Activated CD4-positive, CD25-positive, alpha-beta regulatory T cell treated with anti-CD3 and anti-CD28 coated beads, Interleukin-2, amount 50 U/mL, for 24 hours (primary cell): ENCODE measurements around the gene TNRC6B.
"Not testable (repeated sequence)": the region's sequence is repeated elsewhere in the genome, so short reads cannot be mapped to it uniquely, and the experiment has no call there.

Experiments
- ATAC-seq, 2 donors: fragments of 150-1000 bp; cut with Tn5 transposase; one replicate each; pipeline ENCODE4 v1.10.0; 2021; ENCODE audit warnings: mild to moderate bottlenecking in 1 of 2, moderate library complexity in 1 of 2

Gene TNRC6B, protein sequence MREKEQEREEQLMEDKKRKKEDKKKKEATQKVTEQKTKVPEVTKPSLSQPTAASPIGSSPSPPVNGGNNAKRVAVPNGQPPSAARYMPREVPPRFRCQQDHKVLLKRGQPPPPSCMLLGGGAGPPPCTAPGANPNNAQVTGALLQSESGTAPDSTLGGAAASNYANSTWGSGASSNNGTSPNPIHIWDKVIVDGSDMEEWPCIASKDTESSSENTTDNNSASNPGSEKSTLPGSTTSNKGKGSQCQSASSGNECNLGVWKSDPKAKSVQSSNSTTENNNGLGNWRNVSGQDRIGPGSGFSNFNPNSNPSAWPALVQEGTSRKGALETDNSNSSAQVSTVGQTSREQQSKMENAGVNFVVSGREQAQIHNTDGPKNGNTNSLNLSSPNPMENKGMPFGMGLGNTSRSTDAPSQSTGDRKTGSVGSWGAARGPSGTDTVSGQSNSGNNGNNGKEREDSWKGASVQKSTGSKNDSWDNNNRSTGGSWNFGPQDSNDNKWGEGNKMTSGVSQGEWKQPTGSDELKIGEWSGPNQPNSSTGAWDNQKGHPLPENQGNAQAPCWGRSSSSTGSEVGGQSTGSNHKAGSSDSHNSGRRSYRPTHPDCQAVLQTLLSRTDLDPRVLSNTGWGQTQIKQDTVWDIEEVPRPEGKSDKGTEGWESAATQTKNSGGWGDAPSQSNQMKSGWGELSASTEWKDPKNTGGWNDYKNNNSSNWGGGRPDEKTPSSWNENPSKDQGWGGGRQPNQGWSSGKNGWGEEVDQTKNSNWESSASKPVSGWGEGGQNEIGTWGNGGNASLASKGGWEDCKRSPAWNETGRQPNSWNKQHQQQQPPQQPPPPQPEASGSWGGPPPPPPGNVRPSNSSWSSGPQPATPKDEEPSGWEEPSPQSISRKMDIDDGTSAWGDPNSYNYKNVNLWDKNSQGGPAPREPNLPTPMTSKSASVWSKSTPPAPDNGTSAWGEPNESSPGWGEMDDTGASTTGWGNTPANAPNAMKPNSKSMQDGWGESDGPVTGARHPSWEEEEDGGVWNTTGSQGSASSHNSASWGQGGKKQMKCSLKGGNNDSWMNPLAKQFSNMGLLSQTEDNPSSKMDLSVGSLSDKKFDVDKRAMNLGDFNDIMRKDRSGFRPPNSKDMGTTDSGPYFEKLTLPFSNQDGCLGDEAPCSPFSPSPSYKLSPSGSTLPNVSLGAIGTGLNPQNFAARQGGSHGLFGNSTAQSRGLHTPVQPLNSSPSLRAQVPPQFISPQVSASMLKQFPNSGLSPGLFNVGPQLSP (N-terminal part only)

DNA sequence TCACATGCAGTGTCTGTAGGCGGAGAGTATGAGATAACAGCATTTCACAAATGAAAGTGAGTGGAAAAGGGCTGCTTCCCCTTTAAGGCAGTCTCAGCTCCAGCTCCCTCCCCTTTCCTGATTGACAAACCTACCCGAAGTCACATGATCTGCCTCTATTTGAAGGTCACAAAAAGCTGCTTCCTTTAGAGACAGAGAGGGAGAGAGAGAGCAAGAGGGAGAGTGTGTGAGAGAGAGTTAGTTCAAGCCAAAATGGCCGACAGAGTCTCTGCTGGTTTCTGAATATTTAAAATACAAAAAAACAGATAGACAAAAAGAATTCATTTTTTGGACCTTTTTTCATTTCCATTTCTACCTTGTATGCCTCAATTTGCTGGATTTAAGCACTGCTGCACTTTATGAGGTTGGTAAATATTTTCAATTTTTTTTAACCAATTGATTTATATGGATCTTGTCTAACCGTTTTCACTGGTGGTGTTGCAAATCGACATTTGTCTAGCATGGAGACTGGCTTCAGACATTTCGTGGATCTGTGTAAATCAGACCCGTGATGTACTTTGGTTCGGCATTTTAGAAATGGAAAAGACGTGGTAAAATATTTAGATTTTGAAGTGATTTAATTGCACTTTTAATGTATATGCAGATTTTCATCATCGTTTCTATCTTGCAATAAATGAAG is at the start of gene TNRC6B:
TSS of gene TNRC6B (plus strand) at position 188 of the 679 bp plus-strand sequence. CDS start at position 399, 211 bp downstream.
- ATAC-seq = peak; percentile 91 to 93

GRCh38 chr22:40128989-40129388 is 48.7 kb upstream of the TNRC6B start:
- peak in 1 of 2 donors; percentile 41 for ATAC-seq

GRCh38 chr22:40137132-40137531 is 40.6 kb upstream of the TNRC6B start:
- ATAC-seq = no peak

GRCh38 chr22:40138866-40139265 is 38.9 kb upstream of the TNRC6B start:
- no peak for ATAC-seq

DNA sequence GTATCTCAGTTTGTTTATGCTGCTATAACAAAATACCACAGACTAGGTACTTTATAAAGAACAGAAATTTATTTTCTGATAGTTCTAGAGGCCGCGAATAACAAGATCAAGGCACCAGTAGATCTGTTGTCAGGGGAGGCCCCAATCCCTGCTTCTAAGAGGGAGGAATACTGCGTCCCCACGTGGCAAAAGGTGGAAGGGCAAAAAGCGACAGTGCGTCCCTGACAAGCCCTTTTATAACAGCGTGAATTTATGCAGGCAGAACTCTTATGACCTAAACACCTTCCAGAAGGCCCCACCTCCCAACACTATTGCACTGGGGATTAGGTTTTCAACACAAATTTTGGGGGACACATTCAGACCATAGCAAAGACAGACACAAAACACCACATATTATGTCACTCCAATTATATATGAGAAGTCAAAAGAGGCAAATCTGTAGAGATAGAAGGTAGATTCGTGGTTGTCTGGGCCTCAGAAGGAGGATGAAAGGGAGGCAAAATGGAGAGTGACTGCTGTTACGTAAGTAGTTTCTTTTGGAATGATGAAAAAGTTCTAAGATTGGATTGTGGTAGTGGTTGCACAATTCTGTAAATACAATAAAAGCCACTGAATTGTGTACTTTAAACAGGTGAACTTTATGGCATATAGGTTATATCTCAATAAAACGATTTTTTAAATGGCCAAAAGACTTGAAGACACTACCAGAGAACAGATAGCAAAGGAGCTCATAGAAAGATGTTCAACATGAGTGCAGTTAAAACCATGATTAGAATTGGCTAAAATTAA is 30.1 kb upstream of the TNRC6B start:
- no peak for ATAC-seq

- ATAC-seq = no peak
Measured at GRCh38 chr22:40153192-40153591, 24.5 kb upstream of the TNRC6B start.

- ATAC-seq = no peak
Measured at GRCh38 chr22:40153705-40154104, 24.0 kb upstream of the TNRC6B start.

DNA sequence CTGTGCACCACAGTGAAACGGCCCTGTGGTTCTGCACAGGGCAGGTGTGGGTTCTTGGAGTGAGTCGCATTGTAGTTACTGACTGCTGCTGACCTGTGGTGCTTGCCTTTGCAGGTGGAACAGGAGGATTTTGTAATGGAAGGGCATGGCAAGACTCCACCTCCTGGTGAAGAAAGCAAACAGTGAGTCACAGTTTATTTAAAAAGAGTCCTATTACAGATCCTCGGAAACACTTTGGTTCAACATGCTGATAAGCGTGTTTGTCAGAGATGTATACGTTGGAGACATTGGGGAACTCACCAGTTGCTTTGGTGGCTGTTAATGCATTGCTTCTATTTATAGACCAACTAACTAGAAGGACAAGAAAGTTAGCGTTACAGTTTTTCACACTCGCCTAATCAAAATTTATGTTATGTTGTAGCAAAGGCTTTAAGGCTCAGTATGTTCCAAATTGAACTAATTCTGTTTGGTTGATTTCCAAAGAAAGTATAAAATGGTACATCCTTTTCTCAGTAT is 21.7 kb upstream of the TNRC6B start:
- ATAC-seq = peak in 1 of 2 donors; percentile 33

DNA sequence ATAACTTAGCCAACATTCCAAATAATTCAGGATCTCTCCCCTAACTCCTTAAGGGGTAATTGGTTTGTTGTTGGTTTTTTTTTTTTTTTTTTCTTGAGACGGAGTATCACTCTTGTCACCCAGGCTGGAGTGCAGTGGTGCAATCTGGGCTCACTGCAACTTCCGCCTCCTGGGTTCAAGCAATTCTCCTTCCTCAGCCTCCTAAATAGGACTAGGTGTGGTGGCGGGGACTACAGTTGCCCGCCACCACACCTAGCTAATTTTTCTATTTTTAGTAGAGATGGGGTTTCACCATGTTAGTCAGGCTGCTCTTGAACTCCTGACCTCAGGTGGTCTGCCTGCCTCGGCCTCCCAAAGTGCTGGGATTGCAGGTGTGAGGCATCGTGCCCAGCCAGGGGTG is 21.0 kb upstream of the TNRC6B start:
- ATAC-seq = not testable (repeated sequence)

GRCh38 chr22:40157330-40157945 is 20.3 kb upstream of the TNRC6B start:
- ATAC-seq = no peak

- no peak for ATAC-seq
Measured at GRCh38 chr22:40161194-40161593, 16.5 kb upstream of the TNRC6B start.

DNA sequence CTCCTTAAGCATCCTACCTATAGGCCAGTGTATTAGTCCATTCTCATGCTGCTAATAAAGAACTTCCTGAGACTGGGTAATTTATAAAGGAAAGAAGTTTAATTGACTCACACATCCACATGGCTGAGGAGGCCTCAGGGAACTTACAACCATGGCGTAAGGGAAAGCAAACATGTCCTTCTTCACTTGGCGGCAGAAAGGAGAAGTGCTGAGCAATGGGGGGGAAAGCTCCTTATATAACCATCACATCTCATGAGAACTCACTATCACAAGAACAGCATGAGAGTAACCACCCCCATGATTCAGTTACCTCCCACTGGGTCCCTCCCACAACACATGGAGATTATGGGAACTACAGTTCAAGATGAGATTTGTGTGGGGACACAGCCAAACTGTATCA is 12.2 kb upstream of the TNRC6B start:
- ATAC-seq = not testable (repeated sequence)

DNA sequence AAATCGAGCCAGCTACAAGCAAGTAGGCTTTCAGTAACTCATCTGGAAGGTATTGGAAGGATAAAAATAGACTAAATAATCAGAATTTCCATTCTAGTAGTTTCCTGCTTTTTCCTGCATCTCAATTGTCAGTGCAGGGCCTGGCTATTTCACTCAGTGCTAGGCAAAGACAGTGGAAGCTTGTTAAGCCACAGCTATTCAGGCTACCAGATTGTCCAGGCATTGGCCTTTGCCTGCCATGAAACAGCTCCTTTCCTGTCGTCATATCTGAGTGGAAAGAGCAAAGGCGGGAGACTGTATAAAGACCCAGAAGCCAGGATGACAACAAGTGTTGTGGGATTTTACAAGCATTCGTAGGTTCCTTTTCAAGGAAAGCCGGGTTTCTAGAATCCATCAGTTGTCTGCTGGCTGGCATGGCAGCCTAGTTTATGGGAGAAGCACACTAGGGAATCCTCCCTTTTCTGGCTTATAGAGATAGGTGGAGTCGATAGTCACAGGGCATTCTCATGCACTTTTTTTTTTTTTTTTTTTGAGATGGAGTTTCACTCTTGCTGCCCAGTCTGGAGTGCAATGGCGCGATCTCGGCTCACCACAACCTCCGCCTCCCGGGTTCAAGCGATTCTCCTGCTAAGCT is 2.0 kb upstream of the TNRC6B start:
- no peak for ATAC-seq

- ATAC-seq = peak; percentile 69 to 79
Measured at GRCh38 chr22:40176921-40177737, 596 bp upstream of the TNRC6B start.

GRCh38 chr22:40178417-40179409 is 988 bp downstream of the TNRC6B start:
- no peak for ATAC-seq

- no peak for ATAC-seq
Measured at GRCh38 chr22:40179526-40179925, 1.8 kb downstream of the TNRC6B start.

DNA sequence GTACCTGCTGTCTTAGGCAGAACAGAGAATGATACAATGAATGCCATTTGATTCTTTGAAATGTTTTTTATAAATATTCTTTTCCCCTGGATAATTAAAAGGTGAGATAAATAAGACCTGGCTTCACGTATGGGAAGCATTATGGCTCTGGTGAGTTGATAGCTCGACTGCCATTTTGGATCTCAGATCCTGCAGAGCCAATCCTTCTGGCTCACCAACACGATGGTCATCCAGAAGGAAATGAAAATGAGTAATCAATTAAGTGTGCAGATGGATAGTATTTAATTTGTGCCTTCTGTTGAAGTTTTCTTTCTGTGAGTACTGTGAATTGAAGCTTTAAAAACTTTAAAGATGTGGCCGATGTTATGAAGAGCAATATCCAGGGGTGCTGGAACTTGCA is 2.7 kb downstream of the TNRC6B start:
- no peak for ATAC-seq

- ATAC-seq = no peak
Measured at GRCh38 chr22:40181323-40181722, 3.6 kb downstream of the TNRC6B start.
